Ectodermal cell (in vitro differentiated cells): ENCODE results near the gene ZNF44.

Experiments used
- H3K27ac ChIP-seq: 2 replicates; pipeline ENCODE4 v1.7.0; 2013; ENCODE audit warnings: mild to moderate bottlenecking, low read depth, low read length; ENCODE audit not compliant: insufficient read depth, poor library complexity, severe bottlenecking
- H3K27me3 ChIP-seq: 2 replicates; pipeline ENCODE4 v1.7.0; 2013; ENCODE audit warnings: mild to moderate bottlenecking, low read length; ENCODE audit not compliant: insufficient read depth, control insufficient read depth, poor library complexity, severe bottlenecking
- H3K36me3 ChIP-seq: one replicate; pipeline ENCODE4 v1.7.0; 2013; ENCODE audit warnings: low read length; ENCODE audit not compliant: control insufficient read depth, insufficient read depth
- H3K4me1 ChIP-seq: one replicate; pipeline ENCODE4 v1.7.0; 2013; ENCODE audit warnings: low read length; ENCODE audit not compliant: control insufficient read depth, insufficient read depth
- H3K4me3 ChIP-seq: 2 replicates; pipeline ENCODE4 v1.7.0; 2013; ENCODE audit warnings: low read depth, low read length, control low read depth; ENCODE audit not compliant: insufficient read depth
- H3K9me3 ChIP-seq: 2 replicates; pipeline ENCODE4 v1.7.0; 2013; ENCODE audit warnings: mild to moderate bottlenecking, low read length, moderate library complexity; ENCODE audit not compliant: control insufficient read depth
- WGBS, 2 experiments: methylation state at CpG; one replicate each; pipeline ENCODE4 v1.1.7; 2013; ENCODE audit warnings: missing lambda C conversion rate in 2 of 2; 5-methylcytosine and 5-hydroxymethylcytosine counted together

The ZNF44 gene

GRCh38 chr19:12261554-12261953 is 33.1 kb downstream of the ZNF44 start:
- no CpG with 5 or more reads among the region's 1 CpG for WGBS, 2 experiments
- no peaks in the 10 kb centered on the region for H3K9me3 ChIP-seq

GRCh38 chr19:12260861-12261260 is 33.8 kb downstream of the ZNF44 start:
- WGBS, 2 experiments: 78 to 84% methylated on average over 3 of the region's 3 CpGs
- Histone ChIP-seq H3K27ac (no peak overlapping the region), H3K36me3 (no peaks in the 10 kb centered on the region), H3K4me3 (no peak overlapping the region), H3K9me3 (no peaks in the 10 kb centered on the region), H3K4me1 (no peaks in the 10 kb centered on the region), H3K27me3 (no peaks in the 10 kb centered on the region)

More at GRCh38 chr19:12261554-12261953, 33.1 kb downstream of the ZNF44 start:
- no peak overlapping the region for H3K4me3 ChIP-seq
- H3K27ac ChIP-seq: no peak overlapping the region
- H3K36me3 ChIP-seq: no peaks in the 10 kb centered on the region
- no peaks in the 10 kb centered on the region for H3K27me3 ChIP-seq
- no peaks in the 10 kb centered on the region for H3K4me1 ChIP-seq

DNA sequence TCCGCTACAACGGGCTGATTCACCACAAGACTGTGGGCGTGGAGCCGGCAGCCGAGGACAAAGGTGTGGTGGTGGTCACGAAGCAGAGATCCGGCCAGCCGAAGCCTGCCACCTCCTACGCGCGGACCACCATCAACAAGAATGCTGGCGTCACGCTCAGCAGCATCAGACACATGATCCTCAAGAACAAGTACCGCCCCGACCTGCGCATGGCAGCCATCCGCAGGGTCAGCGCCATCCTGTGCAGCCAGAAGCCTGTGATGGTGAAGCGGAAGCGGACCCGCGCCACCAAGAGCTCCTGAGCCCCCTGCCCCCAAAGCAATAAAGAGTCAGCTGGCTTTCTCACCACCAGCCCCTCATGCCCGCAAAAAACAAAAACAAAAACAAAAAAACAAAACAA is 34.4 kb downstream of the ZNF44 start:
- Histone ChIP-seq H3K4me3 (no peak overlapping the region), H3K4me1 (no peaks in the 10 kb centered on the region), H3K27me3 (no peaks in the 10 kb centered on the region), H3K9me3 (no peaks in the 10 kb centered on the region), H3K36me3 (no peaks in the 10 kb centered on the region), H3K27ac (no peak overlapping the region)
- whole genome bisulfite sequencing, 2 experiments: 91 to 94% methylated on average over 23 of the region's 23 CpGs

DNA sequence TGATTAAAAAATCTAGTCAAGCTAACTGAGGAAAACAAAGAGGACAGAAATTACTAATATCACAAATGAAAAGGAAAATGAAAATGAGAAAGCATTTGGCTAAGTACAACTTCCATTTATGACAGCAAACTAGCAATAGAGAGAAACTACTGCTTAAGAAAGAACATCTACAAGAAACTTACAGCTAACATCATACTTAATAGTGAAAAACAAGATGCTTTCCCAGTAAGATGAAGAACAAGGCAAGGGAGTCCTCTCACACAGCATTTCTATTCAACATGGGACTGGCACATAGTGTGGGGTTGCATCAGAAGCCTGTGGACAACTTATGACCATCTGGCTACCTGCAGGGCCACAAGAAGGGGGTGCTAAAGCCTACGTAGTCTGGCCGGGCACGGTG is 39.3 kb downstream of the ZNF44 start:
- 81 to 87% methylated on average over 3 of the region's 3 CpGs for WGBS, 2 experiments
- Histone ChIP-seq H3K36me3 (no peaks in the 10 kb centered on the region), H3K4me3 (no peak overlapping the region), H3K27me3 (no peaks in the 10 kb centered on the region), H3K9me3 (peaks cover 2% of the 10 kb centered on the region), H3K27ac (no peak overlapping the region), H3K4me1 (no peaks in the 10 kb centered on the region)

GRCh38 chr19:12247644-12248222 is 47.0 kb downstream of the ZNF44 start:
- H3K27ac ChIP-seq: no peak overlapping the region
- no peaks in the 10 kb centered on the region for H3K4me1 ChIP-seq
- no peak overlapping the region for H3K4me3 ChIP-seq
- 96 to 97% methylated on average over 5 of the region's 5 CpGs for WGBS, 2 experiments
- no peaks in the 10 kb centered on the region for H3K27me3 ChIP-seq
- H3K9me3 ChIP-seq: peaks cover 4% of the 10 kb centered on the region
- no peaks in the 10 kb centered on the region for H3K36me3 ChIP-seq

- Histone ChIP-seq H3K27me3 (no peaks in the 10 kb centered on the region), H3K27ac (no peak overlapping the region), H3K36me3 (no peaks in the 10 kb centered on the region), H3K4me3 (no peak overlapping the region), H3K4me1 (no peaks in the 10 kb centered on the region), H3K9me3 (peaks cover 2% of the 10 kb centered on the region)
- 84 to 94% methylated on average over 2 of the region's 2 CpGs for WGBS, 2 experiments
These were observed 50.3 kb downstream of the ZNF44 start for GRCh38 chr19:12244370-12244769.

- Histone ChIP-seq H3K27me3 (no peaks in the 10 kb centered on the region), H3K36me3 (no peaks in the 10 kb centered on the region), H3K9me3 (no peaks in the 10 kb centered on the region), H3K27ac (no peak overlapping the region), H3K4me3 (no peak overlapping the region), H3K4me1 (no peaks in the 10 kb centered on the region)
- WGBS, 2 experiments: 93 to 96% methylated on average over 37 of the region's 37 CpGs
These were observed 57.4 kb downstream of the ZNF44 start for GRCh38 chr19:12237143-12237839.

GRCh38 chr19:12232961-12233360 is 61.7 kb downstream of the ZNF44 start:
- H3K4me1 ChIP-seq: no peaks in the 10 kb centered on the region
- WGBS, 2 experiments: 92 to 100% methylated on average over 3 of the region's 3 CpGs
- no peak overlapping the region for H3K27ac ChIP-seq
- no peak overlapping the region for H3K4me3 ChIP-seq
- peaks cover 4% of the 10 kb centered on the region for H3K9me3 ChIP-seq
- no peaks in the 10 kb centered on the region for H3K36me3 ChIP-seq
- no peaks in the 10 kb centered on the region for H3K27me3 ChIP-seq

- Histone ChIP-seq H3K27ac (no peak overlapping the region), H3K4me3 (no peak overlapping the region)
These were observed 63.6 kb downstream of the ZNF44 start for GRCh38 chr19:12230751-12231733.

DNA sequence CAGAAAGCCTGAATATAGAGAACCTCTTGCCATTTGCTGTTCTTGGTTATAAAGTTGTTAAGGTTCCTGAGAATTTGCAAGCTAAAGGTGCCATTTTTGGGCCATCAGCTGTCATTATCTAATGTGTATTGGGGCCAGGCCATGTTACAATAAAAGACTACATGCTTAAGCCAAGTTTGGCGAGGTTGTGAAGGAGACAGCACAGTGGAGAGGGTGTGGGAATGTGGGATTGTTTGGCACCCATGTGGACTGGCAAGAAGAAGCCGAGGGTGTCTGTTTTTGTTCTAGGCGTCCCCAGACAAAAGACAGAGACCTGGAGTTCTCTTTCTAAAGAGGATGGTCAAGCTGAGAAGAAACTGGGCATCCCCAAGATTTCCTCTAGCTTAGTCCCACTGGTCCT is 64.7 kb downstream of the ZNF44 start:
- Histone ChIP-seq H3K4me1 (no peaks in the 10 kb centered on the region), H3K4me3 (no peak overlapping the region), H3K27ac (no peak overlapping the region), H3K9me3 (peaks cover 4% of the 10 kb centered on the region), H3K27me3 (no peaks in the 10 kb centered on the region), H3K36me3 (no peaks in the 10 kb centered on the region)
- WGBS, 2 experiments: 91% methylated on average over 3 of the region's 3 CpGs

More at GRCh38 chr19:12230751-12231733, 63.6 kb downstream of the ZNF44 start:
- WGBS, 2 experiments: 82 to 88% methylated on average over 5 to 6 of the region's 6 CpGs
- Histone ChIP-seq H3K36me3 (no peaks in the 10 kb centered on the region), H3K4me1 (no peaks in the 10 kb centered on the region), H3K9me3 (peaks cover 4% of the 10 kb centered on the region), H3K27me3 (no peaks in the 10 kb centered on the region)
